Measurements from ENCODE around the gene STX10. TPM values are rescaled to one million over a fixed set of nuclear protein-coding genes. Genes with fewer than 3 reads are reported as not detected.

The STX10 gene
- total RNA-seq, 1 experiment from 2014 or later, result 179 TPM

DNA sequence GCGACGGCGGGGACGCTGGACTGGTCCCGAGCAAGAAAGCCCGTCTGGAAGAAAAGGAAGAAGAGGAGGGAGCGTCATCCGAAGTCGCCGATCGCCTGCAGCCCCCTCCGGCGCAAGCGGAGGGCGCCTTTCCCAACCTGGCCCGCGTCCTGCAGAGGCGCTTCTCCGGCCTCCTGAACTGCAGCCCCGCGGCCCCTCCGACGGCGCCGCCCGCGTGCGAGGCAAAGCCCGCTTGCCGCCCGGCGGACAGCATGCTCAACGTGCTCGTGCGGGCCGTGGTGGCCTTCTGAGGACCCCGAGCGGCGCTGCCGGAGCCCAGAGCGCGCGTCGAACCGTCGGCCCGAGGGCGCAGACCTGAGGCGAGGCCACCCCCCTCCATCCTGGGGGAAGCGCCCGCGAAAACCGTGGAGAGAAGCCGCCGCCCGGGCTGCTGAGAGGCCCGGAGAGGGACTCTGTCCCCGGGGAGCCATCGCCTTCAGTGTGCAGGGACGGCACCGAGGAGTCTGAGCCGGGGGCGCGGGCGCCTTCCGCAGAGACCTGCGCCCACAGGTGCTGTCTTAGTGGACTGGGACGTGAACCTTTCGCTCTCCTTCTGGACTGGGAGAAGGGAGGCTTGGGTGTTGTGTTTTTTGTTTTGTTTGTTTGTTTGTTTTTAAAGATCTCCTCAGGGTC lies 3.5 kb upstream of the STX10 start:
- H3K9me3 ChIP-seq (ENCODE audit: low read length), result no peaks in the 10 kb centered on the region
- peaks cover 60% of the 10 kb centered on the region for H3K79me2 ChIP-seq (ENCODE audit: low read length)
- TF ChIP-seq, protein P1, sequence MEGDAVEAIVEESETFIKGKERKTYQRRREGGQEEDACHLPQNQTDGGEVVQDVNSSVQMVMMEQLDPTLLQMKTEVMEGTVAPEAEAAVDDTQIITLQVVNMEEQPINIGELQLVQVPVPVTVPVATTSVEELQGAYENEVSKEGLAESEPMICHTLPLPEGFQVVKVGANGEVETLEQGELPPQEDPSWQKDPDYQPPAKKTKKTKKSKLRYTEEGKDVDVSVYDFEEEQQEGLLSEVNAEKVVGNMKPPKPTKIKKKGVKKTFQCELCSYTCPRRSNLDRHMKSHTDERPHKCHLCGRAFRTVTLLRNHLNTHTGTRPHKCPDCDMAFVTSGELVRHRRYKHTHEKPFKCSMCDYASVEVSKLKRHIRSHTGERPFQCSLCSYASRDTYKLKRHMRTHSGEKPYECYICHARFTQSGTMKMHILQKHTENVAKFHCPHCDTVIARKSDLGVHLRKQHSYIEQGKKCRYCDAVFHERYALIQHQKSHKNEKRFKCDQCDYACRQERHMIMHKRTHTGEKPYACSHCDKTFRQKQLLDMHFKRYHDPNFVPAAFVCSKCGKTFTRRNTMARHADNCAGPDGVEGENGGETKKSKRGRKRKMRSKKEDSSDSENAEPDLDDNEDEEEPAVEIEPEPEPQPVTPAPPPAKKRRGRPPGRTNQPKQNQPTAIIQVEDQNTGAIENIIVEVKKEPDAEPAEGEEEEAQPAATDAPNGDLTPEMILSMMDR (conservative IDR thresholded peaks at IDR 0.05; ENCODE audit: low read depth, low read length), result no peak; the same call in 1 of the 2 replicates
- TF ChIP-seq EZH2phosphoT487 (IDR thresholded peaks at IDR 0.05; ENCODE audit: borderline replicate concordance, low read length), result no peak
- no peak for TF ChIP-seq EZH2 (IDR thresholded peaks at IDR 0.05; ENCODE audit: low read length, unreplicated experiment)
- no peaks in the 10 kb centered on the region for H3K9me2 ChIP-seq (replicated peaks; ENCODE audit: low read length)
- no peaks in the 10 kb centered on the region for H3K27me3 ChIP-seq (ENCODE audit: low read length)
- TSS peak; percentile 46 for BruUV-seq (replicated peaks)
- peaks cover 17% of the 10 kb centered on the region for H4K20me1 ChIP-seq (ENCODE audit: low read length)
- ATAC-seq (no peak), DNase-seq (peak; percentile 35)
- H3K36me3 ChIP-seq (ENCODE audit: low read depth, low read length), result peaks cover 14% of the 10 kb centered on the region
- ChIA-PET POLR2A (ENCODE audit: unreplicated experiment) (interaction anchor here (0.6 to 1.7 kb wide), 3 partner anchors 10 to 499 kb away, joined by 3 to 16 read pairs (median 4); no protein-coding TSS in a partner anchor), CTCF (interaction anchor here (0.5 kb wide), 1 partner anchor 394 kb away, joined by 3 read pairs; no protein-coding TSS in a partner anchor)
- intact Hi-C loops (cut with micrococcal nuclease), result loop anchor here (5.0 kb wide), 1 partner anchor 51 kb away; the partner anchor contains the start of gene LYL1
- H2AFZ ChIP-seq (ENCODE audit: low read length), result no peak overlapping the region
- peak overlapping the region; percentile 97 for H3K9ac ChIP-seq (ENCODE audit: low read length)
- peak overlapping the region; percentile 93 for H3K4me2 ChIP-seq (ENCODE audit: low read length)
- H3F3A ChIP-seq (ENCODE audit: low read length, unreplicated experiment), result peaks cover 13% of the 10 kb centered on the region
- H3K27ac ChIP-seq (ENCODE audit: low read length), result peak overlapping the region; percentile 91
- H3K4me3 ChIP-seq (ENCODE audit: low read length), result peak overlapping the region; percentile 93
- H3K4me1 ChIP-seq (ENCODE audit: insufficient read depth, low read length), result peaks cover 22% of the 10 kb centered on the region

DNA sequence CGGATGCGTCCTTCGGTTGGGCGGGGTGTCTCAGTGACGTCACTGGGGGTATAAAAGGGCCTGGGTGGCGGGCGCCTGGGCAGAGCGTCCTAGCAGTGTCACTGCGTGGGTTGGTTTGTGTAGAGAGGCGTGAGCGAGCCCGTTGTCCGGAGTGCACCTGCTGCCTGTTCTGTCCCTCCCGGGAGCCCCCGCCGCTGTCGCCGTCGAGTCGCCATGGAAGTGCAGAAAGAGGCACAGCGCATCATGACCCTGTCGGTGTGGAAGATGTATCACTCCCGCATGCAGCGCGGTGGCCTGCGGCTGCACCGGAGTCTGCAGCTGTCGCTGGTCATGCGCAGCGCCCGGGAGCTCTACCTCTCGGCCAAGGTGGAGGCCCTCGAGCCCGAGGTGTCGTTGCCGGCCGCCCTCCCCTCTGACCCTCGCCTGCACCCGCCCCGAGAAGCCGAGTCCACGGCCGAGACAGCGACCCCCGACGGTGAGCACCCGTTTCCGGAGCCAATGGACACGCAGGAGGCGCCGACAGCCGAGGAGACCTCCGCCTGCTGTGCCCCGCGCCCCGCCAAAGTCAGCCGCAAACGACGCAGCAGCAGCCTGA lies 2.9 kb upstream of the STX10 start:
- H2AFZ ChIP-seq (ENCODE audit: low read length), result no peak overlapping the region; the same call in 1 of the 2 replicates
- peak overlapping the region; percentile 91 for H3K27ac ChIP-seq (ENCODE audit: low read length)
- H3K9me2 ChIP-seq (replicated peaks; ENCODE audit: low read length), result no peaks in the 10 kb centered on the region
- H3K27me3 ChIP-seq (ENCODE audit: low read length), result no peaks in the 10 kb centered on the region
- no peak for TF ChIP-seq EZH2phosphoT487 (IDR thresholded peaks at IDR 0.05; ENCODE audit: borderline replicate concordance, low read length)
- TF ChIP-seq EZH2 (IDR thresholded peaks at IDR 0.05; ENCODE audit: low read length, unreplicated experiment), result no peak
- TF ChIP-seq, protein P1 (conservative IDR thresholded peaks at IDR 0.05; ENCODE audit: low read depth, low read length), result peak; percentile 41; the same call in 1 of the 2 replicates
- H3K9ac ChIP-seq (ENCODE audit: low read length), result peak overlapping the region; percentile 97
- H3F3A ChIP-seq (ENCODE audit: low read length, unreplicated experiment), result peaks cover 13% of the 10 kb centered on the region
- ATAC-seq (peak; percentile 16), DNase-seq (peak; percentile 98)
- ChIA-PET POLR2A (ENCODE audit: unreplicated experiment) (interaction anchor here (0.6 to 1.7 kb wide), 4 partner anchors 14 to 595 kb away, joined by 3 to 16 read pairs (median 3); a partner anchor contains a TSS), CTCF (no interaction called here)
- peak overlapping the region; percentile 93 for H3K4me3 ChIP-seq (ENCODE audit: low read length)
- peaks cover 14% of the 10 kb centered on the region for H3K36me3 ChIP-seq (ENCODE audit: low read depth, low read length)
- H3K4me1 ChIP-seq (ENCODE audit: insufficient read depth, low read length), result peaks cover 25% of the 10 kb centered on the region
- H4K20me1 ChIP-seq (ENCODE audit: low read length), result peaks cover 17% of the 10 kb centered on the region
- BruUV-seq (replicated peaks), result TSS peak; percentile 60
- H3K9me3 ChIP-seq (ENCODE audit: low read length), result no peaks in the 10 kb centered on the region
- H3K4me2 ChIP-seq (ENCODE audit: low read length), result peak overlapping the region; percentile 93
- intact Hi-C loops (cut with micrococcal nuclease), result loop anchor here (5.0 kb wide), 1 partner anchor 51 kb away; the partner anchor contains the start of gene LYL1
- peaks cover 64% of the 10 kb centered on the region for H3K79me2 ChIP-seq (ENCODE audit: low read length)
